ENCODE data around the gene MAPKAP1.

DNA sequence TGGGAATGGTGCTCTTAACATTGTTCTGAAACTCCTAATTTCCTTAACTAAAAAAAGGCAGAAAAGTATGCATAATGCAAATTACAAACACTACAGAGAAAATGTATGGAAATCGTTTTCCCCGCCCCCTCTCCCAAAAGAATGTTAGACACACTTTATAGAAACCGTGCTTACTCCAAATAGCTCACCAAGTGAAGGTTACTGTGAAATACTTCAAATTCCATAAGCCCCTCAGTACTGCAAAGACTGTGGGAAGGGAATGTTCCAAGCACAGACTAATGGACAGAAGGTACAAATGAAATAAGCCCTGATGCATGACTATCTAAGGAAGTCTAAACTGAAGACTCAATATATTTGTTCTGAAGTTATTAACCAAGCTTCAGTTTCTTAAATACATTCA lies 12.5 kb downstream of the MAPKAP1 start:
- TF ChIP-seq CTCF (IDR thresholded peaks at IDR 0.05): no peak
- no peak for TF ChIP-seq POLR2A (IDR thresholded peaks at IDR 0.05)

All from Peyer's patch (tissue), 4 donors.